Measurements from ENCODE around the gene OSGEP. TPM values are rescaled to one million over a fixed set of nuclear protein-coding genes. Genes with fewer than 3 reads are reported as not detected.

The OSGEP gene
- total and polyA plus RNA-seq, 2 of the 13 experiments (the other 11 are each of a cell fraction or from before 2014, with no cell fraction given): 39.7 to 41.1 TPM

DNA sequence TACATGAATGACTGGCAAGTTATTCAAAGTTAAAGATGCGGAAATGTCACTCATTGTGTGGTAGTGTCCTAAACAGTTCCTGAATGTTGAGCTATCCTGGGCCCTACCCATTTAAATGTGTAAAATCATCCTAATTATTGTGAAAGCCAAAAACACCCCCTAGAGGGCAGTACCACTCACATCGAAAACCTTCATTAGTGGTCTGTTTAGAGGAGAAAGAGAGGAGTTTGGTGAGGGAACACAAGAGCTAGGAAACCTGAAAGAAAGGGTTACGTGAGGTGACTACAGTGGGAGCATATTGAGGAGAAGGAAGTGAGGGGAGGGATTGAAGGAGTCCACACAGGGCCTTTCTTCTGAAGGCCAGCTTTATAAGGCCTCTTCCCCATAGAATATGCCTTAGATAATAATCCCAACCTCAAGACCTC lies 38.8 kb downstream of the OSGEP start (continued):
- TF ChIP-seq, protein P1, sequence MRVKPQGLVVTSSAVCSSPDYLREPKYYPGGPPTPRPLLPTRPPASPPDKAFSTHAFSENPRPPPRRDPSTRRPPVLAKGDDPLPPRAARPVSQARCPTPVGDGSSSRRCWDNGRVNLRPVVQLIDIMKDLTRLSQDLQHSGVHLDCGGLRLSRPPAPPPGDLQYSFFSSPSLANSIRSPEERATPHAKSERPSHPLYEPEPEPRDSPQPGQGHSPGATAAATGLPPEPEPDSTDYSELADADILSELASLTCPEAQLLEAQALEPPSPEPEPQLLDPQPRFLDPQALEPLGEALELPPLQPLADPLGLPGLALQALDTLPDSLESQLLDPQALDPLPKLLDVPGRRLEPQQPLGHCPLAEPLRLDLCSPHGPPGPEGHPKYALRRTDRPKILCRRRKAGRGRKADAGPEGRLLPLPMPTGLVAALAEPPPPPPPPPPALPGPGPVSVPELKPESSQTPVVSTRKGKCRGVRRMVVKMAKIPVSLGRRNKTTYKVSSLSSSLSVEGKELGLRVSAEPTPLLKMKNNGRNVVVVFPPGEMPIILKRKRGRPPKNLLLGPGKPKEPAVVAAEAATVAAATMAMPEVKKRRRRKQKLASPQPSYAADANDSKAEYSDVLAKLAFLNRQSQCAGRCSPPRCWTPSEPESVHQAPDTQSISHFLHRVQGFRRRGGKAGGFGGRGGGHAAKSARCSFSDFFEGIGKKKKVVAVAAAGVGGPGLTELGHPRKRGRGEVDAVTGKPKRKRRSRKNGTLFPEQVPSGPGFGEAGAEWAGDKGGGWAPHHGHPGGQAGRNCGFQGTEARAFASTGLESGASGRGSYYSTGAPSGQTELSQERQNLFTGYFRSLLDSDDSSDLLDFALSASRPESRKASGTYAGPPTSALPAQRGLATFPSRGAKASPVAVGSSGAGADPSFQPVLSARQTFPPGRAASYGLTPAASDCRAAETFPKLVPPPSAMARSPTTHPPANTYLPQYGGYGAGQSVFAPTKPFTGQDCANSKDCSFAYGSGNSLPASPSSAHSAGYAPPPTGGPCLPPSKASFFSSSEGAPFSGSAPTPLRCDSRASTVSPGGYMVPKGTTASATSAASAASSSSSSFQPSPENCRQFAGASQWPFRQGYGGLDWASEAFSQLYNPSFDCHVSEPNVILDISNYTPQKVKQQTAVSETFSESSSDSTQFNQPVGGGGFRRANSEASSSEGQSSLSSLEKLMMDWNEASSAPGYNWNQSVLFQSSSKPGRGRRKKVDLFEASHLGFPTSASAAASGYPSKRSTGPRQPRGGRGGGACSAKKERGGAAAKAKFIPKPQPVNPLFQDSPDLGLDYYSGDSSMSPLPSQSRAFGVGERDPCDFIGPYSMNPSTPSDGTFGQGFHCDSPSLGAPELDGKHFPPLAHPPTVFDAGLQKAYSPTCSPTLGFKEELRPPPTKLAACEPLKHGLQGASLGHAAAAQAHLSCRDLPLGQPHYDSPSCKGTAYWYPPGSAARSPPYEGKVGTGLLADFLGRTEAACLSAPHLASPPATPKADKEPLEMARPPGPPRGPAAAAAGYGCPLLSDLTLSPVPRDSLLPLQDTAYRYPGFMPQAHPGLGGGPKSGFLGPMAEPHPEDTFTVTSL (CRISPR knock-in tag; IDR thresholded peaks at IDR 0.05; ENCODE audit: borderline replicate concordance): no peak
- TF ChIP-seq PRPF4 (IDR thresholded peaks at IDR 0.05; ENCODE audit: low read depth, low read length, poor library complexity, severe bottlenecking) (no peak), ZNF746 (CRISPR knock-in tag; IDR thresholded peaks at IDR 0.05) (no peak), BHLHE40 (IDR thresholded peaks at IDR 0.05; ENCODE audit: low read length) (no peak), ZSCAN9 (CRISPR knock-in tag; IDR thresholded peaks at IDR 0.05; ENCODE audit: borderline replicate concordance) (no peak), ASH2L (IDR thresholded peaks at IDR 0.05; ENCODE audit: insufficient read length, low read depth, low read length) (no peak), ZSCAN25 (CRISPR knock-in tag; IDR thresholded peaks at IDR 0.05) (no peak)

DNA sequence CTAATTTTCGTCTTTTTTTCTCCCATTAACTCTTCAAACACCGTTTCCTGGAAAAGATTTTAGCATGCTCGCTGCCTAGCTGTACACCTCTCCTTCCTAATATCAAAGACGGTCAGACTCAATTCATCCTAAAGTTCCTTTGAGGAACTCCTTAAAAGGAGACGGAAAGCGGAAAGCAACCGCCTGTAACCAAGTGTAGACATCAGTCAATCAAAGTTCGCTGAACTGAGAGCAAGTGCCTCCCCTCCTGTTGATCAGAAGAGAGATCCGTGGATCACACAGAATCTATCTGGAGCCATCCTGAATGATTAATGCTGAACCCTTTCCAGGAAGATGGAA lies 40.9 kb downstream of the OSGEP start:
- DNase-seq (ENCODE audit: low spot score) (no peak), FAIRE-seq (no peak), ATAC-seq (no peak; the same call in 2 of the 3 replicates)
- intact Hi-C loops (cut with micrococcal nuclease; ENCODE audit: unreplicated experiment): loop anchor here (1.0 to 5.0 kb wide), 4 partner anchors 36 to 86 kb away; partner anchors contain the start of genes PARP2 and PNP
- H2AFZ ChIP-seq (ENCODE audit: low read length): peak overlapping the region; percentile 96
- H3K4me2 ChIP-seq (ENCODE audit: low read depth, low read length): peak overlapping the region; percentile 78
- H3K4me1 ChIP-seq (ENCODE audit: insufficient read depth, low read length): peaks cover 52% of the 10 kb centered on the region
- BruUV-seq (replicated peaks): TSS peak; percentile 78
- H3K9ac ChIP-seq (ENCODE audit: insufficient read depth, low read depth, low read length): peak overlapping the region; percentile 75
- H3K27me3 ChIP-seq (ENCODE audit: control insufficient read depth in 1 of 2, insufficient read depth in 2 of 2, low read length in 2 of 2): no peaks in the 10 kb centered on the region; a peak in 2 of 5 replicates
- 4% methylated on average over 9 of the region's 9 CpGs for WGBS (ENCODE audit: low lambda C conversion rate)
- ChIA-PET POLR2A (interaction anchor here (0.7 to 4.3 kb wide), 16 partner anchors 8 to 274 kb away, joined by 3 to 54 read pairs (median 6); partner anchors contain the start of genes ANG, APEX1, OSGEP and PARP2), CTCF (ENCODE audit: low intra/inter-chr PET ratio, low total read pairs) (no interaction called here)
- H3K79me2 ChIP-seq (ENCODE audit: insufficient read depth, low read length): no peaks in the 10 kb centered on the region
- H3K27ac ChIP-seq (ENCODE audit: extremely low read length, insufficient read depth, low read length): no peak overlapping the region
- H3K4me3 ChIP-seq (replicated peaks in 1 of 3; ENCODE audit: insufficient read depth in 1 of 3, low read depth in 2 of 3, low read length in 3 of 3): peak overlapping the region; percentile 81 to 93 (median 92)
- no peaks in the 10 kb centered on the region for H3K36me3 ChIP-seq (replicated peaks in 1 of 2; ENCODE audit: control insufficient read depth in 1 of 2, insufficient read depth in 2 of 2, low read length in 2 of 2)
- in situ Hi-C loops (cut with HindIII; ENCODE audit: extremely low pct_ligation_motif_present, low pct_unique_long_range_greater_than_20kb): no loop called here
- H4K20me1 ChIP-seq (ENCODE audit: insufficient read depth, low read length): no peaks in the 10 kb centered on the region
- H3K9me3 ChIP-seq (ENCODE audit: low read length): no peaks in the 10 kb centered on the region
- TF ChIP-seq, protein P2, sequence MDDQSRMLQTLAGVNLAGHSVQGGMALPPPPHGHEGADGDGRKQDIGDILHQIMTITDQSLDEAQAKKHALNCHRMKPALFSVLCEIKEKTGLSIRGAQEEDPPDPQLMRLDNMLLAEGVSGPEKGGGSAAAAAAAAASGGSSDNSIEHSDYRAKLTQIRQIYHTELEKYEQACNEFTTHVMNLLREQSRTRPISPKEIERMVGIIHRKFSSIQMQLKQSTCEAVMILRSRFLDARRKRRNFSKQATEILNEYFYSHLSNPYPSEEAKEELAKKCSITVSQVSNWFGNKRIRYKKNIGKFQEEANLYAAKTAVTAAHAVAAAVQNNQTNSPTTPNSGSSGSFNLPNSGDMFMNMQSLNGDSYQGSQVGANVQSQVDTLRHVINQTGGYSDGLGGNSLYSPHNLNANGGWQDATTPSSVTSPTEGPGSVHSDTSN (CRISPR knock-in tag; IDR thresholded peaks at IDR 0.05; ENCODE audit: borderline replicate concordance): no peak
- no peak for TF ChIP-seq ZNF451 (CRISPR knock-in tag; IDR thresholded peaks at IDR 0.05)
- TF ChIP-seq TAF15 (IDR thresholded peaks at IDR 0.05; ENCODE audit: low read depth, low read length, poor library complexity, severe bottlenecking): no peak
- TF ChIP-seq IKZF4 (CRISPR knock-in tag; IDR thresholded peaks at IDR 0.05; ENCODE audit: borderline replicate concordance, low read depth, not compliant biosample characterization): peak; percentile 2
- TF ChIP-seq ZNF878 (CRISPR knock-in tag; IDR thresholded peaks at IDR 0.05): 0 out of 2 replicates have a peak, but pooled peaks have one; percentile 0
- no peak for TF ChIP-seq ZNF772 (CRISPR knock-in tag; IDR thresholded peaks at IDR 0.05)
- no peak for TF ChIP-seq ATM (IDR thresholded peaks at IDR 0.05; ENCODE audit: borderline replicate concordance)
- TF ChIP-seq KLF15 (CRISPR knock-in tag; IDR thresholded peaks at IDR 0.05; ENCODE audit: borderline replicate concordance): peak; percentile 9; the same call in 1 of the 2 replicates
